Transverse colon (tissue), 4 donors: ENCODE data around the gene IRS2. TPM values are rescaled to one million over a fixed set of nuclear protein-coding genes. Genes with fewer than 3 reads are reported as not detected.

Experiments
- DNase-seq: peaks from one replicate; pipeline ENCODE4 v3.0.0-alpha.2; 2019
- H3K27ac ChIP-seq, 4 donors: fragments of 200-600 bp; sonication (generic); 2 replicates each; pipeline ENCODE4 v1.5.1; 2016 to 2018; ENCODE audit warnings: inconsistent platforms in 4 of 4
- H3K27me3 ChIP-seq: fragments of 200-600 bp; sonication (generic); 2 replicates; pipeline ENCODE4 v1.5.1; 2017; ENCODE audit warnings: inconsistent platforms
- H3K36me3 ChIP-seq, 4 donors: fragments of 200-600 bp; sonication (generic); 2 replicates each; pipeline ENCODE4 v1.5.1; 2017 to 2019; ENCODE audit warnings: inconsistent platforms in 4 of 4
- H3K4me1 ChIP-seq, 4 donors: fragments of 200-600 bp; sonication (generic); 2 replicates each; pipeline ENCODE4 v1.5.1; 2017 to 2020; ENCODE audit warnings: inconsistent platforms in 4 of 4
- H3K4me3 ChIP-seq, 4 donors: fragments of 200-600 bp; sonication (generic); 1 replicate in 1 of 4; 2 replicates in 3 of 4; pipeline versions ENCODE4 v1.5.1 to v1.6.1; 2017 to 2019; ENCODE audit warnings: inconsistent platforms in 4 of 4
- H3K9me3 ChIP-seq, 2 donors: fragments of 200-600 bp; sonication (generic); 2 replicates each; pipeline ENCODE4 v1.5.1; 2017 to 2019; ENCODE audit warnings: inconsistent platforms in 2 of 2
- EP300 ChIP-seq: sonication (generic); formaldehyde crosslinking; IDR thresholded peaks from one replicate; pipeline ENCODE4 v1.6.1; 2017; ENCODE audit warnings: antibody characterized with exemption, low read depth
- POLR2A ChIP-seq: fragments of 450-650 bp; IDR thresholded peaks from one replicate; pipeline ENCODE4 v1.6.1; 2016; ENCODE audit warnings: antibody characterized with exemption, mild to moderate bottlenecking, moderate library complexity
- POLR2AphosphoS5 ChIP-seq, 3 donors: sonication (generic); formaldehyde crosslinking; IDR thresholded peaks; one replicate each; pipeline ENCODE4 v1.6.1; 2016; ENCODE audit warnings: antibody characterized with exemption in 3 of 3
- WGBS, 2 donors: methylation state at CpG; one replicate each; pipeline ENCODE4 v1.1.5; 2018; ENCODE audit warnings: low coverage in 1 of 2; 5-methylcytosine and 5-hydroxymethylcytosine counted together
- in situ Hi-C, 4 donors: fragments of 200-750 bp; cut with MboI; loops; one replicate each; pipeline versions ENCODE4 v1.15.0 to v1.15.1; 2017; ENCODE audit warnings: low sequenced_read_pairs in 3 of 4, low pct_ligation_motif_present in 1 of 4, low pct_unique_long_range_greater_than_20kb in 1 of 4
- intact Hi-C: fragments of 100-400 bp; cut with DNase I; formaldehyde crosslinking; loops from one replicate; pipeline ENCODE4 v1.15.1; 2023; ENCODE audit warnings: low total_unique reads
- total RNA-seq, 4 donors: library from RNA; depleted of rRNA; stranded (reverse); fragments of >200 nt; gene quantifications; one replicate each; pipeline ENCODE4 v1.1.0, GENCODE V29; 2016
- TF ChIP-seq, protein P1 (sequence below), 5 experiments: fragments of 200-600 bp in 3 of 5; fragments of 450-650 bp in 2 of 5; sonication (generic) in 3 of 5; IDR thresholded peaks; 1 replicate in 2 of 5; 2 replicates in 3 of 5; pipeline ENCODE4 v1.5.1; 2016 to 2017; ENCODE audit warnings: antibody characterized with exemption in 5 of 5, inconsistent platforms in 3 of 5, mild to moderate bottlenecking in 2 of 5, moderate library complexity in 1 of 5

IRS2 gene
- total RNA-seq, 4 donors from 2014 or later, result 12.5 to 72.6 (median 28.5) TPM

DNA sequence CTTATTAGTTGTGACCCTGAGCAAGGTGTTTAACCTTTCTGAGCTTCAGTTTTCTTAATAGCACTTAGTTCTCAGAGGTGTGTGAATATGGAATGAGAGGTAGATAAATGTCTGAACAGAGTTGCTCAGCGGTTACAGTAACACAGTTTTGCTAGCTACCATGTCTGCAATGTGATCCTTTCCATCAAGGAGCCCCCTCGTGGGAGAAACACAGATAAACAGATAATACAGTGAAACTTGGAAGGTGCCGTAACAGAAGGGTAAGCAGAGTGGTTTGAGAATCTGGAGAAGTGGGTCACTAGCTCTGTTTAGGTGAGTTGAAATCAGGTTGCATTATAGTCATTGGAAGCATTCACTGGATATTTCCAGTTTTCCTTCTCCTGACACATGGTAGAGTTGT, 38.9 kb downstream of the IRS2 start:
- Histone ChIP-seq H3K36me3 (no peaks in the 10 kb centered on the region), H3K4me1 (peaks cover 11 to 20% (median 13%) of the 10 kb centered on the region in 4 donors), H3K9me3 (no peaks in the 10 kb centered on the region), H3K27ac (no peak overlapping the region), H3K27me3 (no peaks in the 10 kb centered on the region), H3K4me3 (no peak overlapping the region)
- intact Hi-C loops, result no loop called here
- no peak for DNase-seq
- no peak for TF ChIP-seq POLR2AphosphoS5 (IDR thresholded peaks at IDR 0.05)
- TF ChIP-seq EP300, result no peak
- TF ChIP-seq POLR2A, result no peak
- TF ChIP-seq, protein P1, sequence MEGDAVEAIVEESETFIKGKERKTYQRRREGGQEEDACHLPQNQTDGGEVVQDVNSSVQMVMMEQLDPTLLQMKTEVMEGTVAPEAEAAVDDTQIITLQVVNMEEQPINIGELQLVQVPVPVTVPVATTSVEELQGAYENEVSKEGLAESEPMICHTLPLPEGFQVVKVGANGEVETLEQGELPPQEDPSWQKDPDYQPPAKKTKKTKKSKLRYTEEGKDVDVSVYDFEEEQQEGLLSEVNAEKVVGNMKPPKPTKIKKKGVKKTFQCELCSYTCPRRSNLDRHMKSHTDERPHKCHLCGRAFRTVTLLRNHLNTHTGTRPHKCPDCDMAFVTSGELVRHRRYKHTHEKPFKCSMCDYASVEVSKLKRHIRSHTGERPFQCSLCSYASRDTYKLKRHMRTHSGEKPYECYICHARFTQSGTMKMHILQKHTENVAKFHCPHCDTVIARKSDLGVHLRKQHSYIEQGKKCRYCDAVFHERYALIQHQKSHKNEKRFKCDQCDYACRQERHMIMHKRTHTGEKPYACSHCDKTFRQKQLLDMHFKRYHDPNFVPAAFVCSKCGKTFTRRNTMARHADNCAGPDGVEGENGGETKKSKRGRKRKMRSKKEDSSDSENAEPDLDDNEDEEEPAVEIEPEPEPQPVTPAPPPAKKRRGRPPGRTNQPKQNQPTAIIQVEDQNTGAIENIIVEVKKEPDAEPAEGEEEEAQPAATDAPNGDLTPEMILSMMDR (IDR thresholded peaks at IDR 0.05), result no peak
- WGBS, 2 donors, result 68 to 75% methylated on average over 3 of the region's 3 CpGs
- in situ Hi-C loops, result no loop called here

DNA sequence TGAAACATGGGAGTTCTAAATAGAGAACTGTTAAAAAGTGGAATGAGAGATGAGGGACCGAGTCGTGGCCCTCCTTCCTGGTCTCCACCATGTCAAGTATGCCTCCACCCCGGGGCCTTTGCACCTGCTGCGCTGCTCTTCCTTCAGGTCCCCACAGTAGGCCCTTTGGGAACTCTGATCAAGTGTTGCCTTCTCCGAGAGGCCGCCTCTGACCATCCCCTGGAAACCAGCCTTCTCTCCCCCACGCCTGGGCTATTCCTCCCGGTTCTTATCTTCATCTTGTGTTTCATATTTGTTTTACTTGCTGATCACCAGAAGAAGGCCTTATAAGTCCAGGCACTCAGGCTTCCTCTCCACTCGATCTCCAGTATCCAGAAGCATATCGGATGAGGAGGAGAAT, 40.0 kb downstream of the IRS2 start:
- Histone ChIP-seq H3K27ac (no peak overlapping the region), H3K9me3 (no peaks in the 10 kb centered on the region), H3K4me3 (no peak overlapping the region), H3K27me3 (no peaks in the 10 kb centered on the region), H3K4me1 (peaks cover 11 to 20% (median 13%) of the 10 kb centered on the region in 4 donors), H3K36me3 (no peaks in the 10 kb centered on the region)
- in situ Hi-C loops (no loop called here), intact Hi-C loops (no loop called here)
- no peak for DNase-seq
- TF ChIP-seq POLR2AphosphoS5 (IDR thresholded peaks at IDR 0.05), result no peak
- 91 to 92% methylated on average over 8 to 10 of the region's 10 CpGs for WGBS, 2 donors

DNA sequence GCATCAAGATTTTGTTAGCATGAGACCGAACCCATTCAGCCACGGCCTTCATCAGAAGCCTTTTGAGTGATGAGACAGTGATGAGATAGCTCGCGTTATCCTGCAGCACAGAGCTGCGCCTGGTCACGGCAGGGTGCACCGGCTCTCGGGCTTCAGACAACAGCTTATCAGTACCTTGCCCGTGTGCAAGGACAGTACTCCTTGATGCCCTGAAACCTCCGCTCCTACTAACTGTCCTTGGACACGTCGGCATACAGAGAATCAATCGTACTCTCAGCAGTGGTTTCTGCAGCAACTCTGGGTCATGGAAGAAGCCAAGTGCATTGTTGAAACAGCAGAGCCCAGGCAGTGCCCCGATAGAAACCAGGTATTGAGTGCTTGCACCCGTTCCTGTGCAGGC, 40.7 kb downstream of the IRS2 start:
- H3K27me3 ChIP-seq, result no peaks in the 10 kb centered on the region
- DNase-seq, result no peak
- WGBS, 2 donors, result 95% methylated on average over 15 of the region's 15 CpGs; no CpG with 5 or more reads in 1 of the 2 donors
- peaks cover 11 to 20% (median 13%) of the 10 kb centered on the region in 4 donors for H3K4me1 ChIP-seq
- in situ Hi-C loops, result no loop called here
- H3K9me3 ChIP-seq, result no peaks in the 10 kb centered on the region
- no peak overlapping the region for H3K27ac ChIP-seq
- H3K4me3 ChIP-seq, result no peak overlapping the region
- H3K36me3 ChIP-seq, result no peaks in the 10 kb centered on the region
- TF ChIP-seq POLR2A (no peak), EP300 (no peak), POLR2AphosphoS5 (IDR thresholded peaks at IDR 0.05) (no peak)
- TF ChIP-seq, protein P1 (IDR thresholded peaks at IDR 0.05), result no peak
- intact Hi-C loops, result no loop called here

DNA sequence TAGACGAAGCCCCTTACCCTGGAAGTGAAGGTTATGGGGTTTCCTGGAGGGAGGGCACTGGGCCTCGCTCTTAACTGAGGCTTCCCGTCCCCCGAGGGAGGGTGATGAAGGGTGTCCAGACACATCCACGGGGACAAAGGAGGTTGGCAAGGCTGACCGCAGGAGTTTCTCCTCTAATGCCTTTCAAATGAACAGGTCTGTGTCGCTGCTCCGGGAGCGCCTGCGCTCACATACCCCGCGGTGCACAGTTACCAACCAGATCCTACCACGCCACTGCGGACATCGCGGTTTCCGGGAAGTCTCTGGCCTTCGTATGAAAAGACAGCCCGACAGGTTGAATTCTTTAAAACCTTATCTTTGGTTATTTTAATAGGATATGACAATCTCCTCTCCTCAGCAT, 41.3 kb downstream of the IRS2 start:
- intact Hi-C loops (no loop called here), in situ Hi-C loops (no loop called here)
- no peaks in the 10 kb centered on the region for H3K9me3 ChIP-seq
- DNase-seq, result no peak
- H3K27ac ChIP-seq, result no peak overlapping the region
- H3K4me3 ChIP-seq, result no peak overlapping the region
- WGBS, 2 donors, result 95% methylated on average over 19 of the region's 19 CpGs; no CpG with 5 or more reads in 1 of the 2 donors
- no peaks in the 10 kb centered on the region for H3K36me3 ChIP-seq
- peaks cover 11 to 20% (median 13%) of the 10 kb centered on the region in 4 donors for H3K4me1 ChIP-seq
- H3K27me3 ChIP-seq, result no peaks in the 10 kb centered on the region
- TF ChIP-seq POLR2A (no peak), EP300 (no peak), POLR2AphosphoS5 (IDR thresholded peaks at IDR 0.05) (no peak)
- TF ChIP-seq, protein P1 (IDR thresholded peaks at IDR 0.05), result no peak

DNA sequence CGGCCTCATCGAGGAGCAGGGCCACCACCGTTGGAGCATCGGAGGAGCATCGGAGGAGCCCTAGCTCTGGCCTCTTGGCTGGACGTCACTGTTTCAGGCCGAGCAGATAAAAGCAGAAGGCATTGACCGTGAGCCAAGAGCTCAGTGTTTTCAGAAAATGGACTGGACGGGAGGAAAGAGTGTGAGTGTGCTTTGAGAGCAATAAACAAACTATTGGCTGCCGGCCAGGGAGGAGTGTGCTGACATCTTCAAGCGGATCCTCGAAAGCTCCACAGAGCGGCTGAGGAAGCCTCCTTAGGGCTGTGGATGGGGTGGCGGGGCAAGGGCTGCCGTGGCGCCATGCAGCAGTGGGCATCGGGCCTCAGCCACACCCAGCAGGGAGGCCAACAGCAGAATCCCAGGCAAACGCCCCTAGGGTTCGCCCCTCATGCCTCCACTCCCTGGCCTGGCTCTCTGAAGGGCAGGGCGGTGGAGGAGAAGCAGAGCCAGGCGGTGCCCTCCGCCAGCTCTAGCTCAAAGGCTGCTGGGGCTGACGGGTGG, 41.8 kb downstream of the IRS2 start:
- in situ Hi-C loops, result no loop called here
- no peaks in the 10 kb centered on the region for H3K27me3 ChIP-seq
- H3K9me3 ChIP-seq, result no peaks in the 10 kb centered on the region
- 20 to 54% methylated on average over 2 to 23 of the region's 23 CpGs for WGBS, 2 donors
- no peak overlapping the region for H3K4me3 ChIP-seq
- peaks cover 11 to 20% (median 13%) of the 10 kb centered on the region in 4 donors for H3K4me1 ChIP-seq
- no peak overlapping the region for H3K27ac ChIP-seq
- intact Hi-C loops, result no loop called here
- TF ChIP-seq, protein P1 (IDR thresholded peaks at IDR 0.05), result no peak
- peak in 1 of 3 donors; percentile 38 for TF ChIP-seq POLR2AphosphoS5 (IDR thresholded peaks at IDR 0.05)
- TF ChIP-seq POLR2A, result no peak
- TF ChIP-seq EP300, result no peak
- peak; percentile 23 for DNase-seq
- H3K36me3 ChIP-seq, result no peaks in the 10 kb centered on the region
